HFF-Myc (cell line): Measurements from ENCODE around the gene IFITM5.

Source experiments
- DNase-seq: peaks from one replicate; pipeline ENCODE4 v3.0.0-alpha.2; 2011; ENCODE audit warnings: low read depth; ENCODE audit errors: extremely low read depth
- H3K4me3 ChIP-seq: replicated peaks from 2 replicates; pipeline ENCODE4 v1.5.1; 2011; ENCODE audit warnings: low read depth, mild to moderate bottlenecking, control low read depth, low read length
- TF ChIP-seq, protein P1 (sequence below): IDR thresholded peaks from 2 replicates; pipeline ENCODE4 v1.5.1; 2012; ENCODE audit warnings: mild to moderate bottlenecking, low read depth, low read length, control low read depth; ENCODE audit errors: missing control alignments

The IFITM5 gene

GRCh38 chr11:283405-284104 is 15.8 kb downstream of the IFITM5 start:
- TF ChIP-seq, protein P1, sequence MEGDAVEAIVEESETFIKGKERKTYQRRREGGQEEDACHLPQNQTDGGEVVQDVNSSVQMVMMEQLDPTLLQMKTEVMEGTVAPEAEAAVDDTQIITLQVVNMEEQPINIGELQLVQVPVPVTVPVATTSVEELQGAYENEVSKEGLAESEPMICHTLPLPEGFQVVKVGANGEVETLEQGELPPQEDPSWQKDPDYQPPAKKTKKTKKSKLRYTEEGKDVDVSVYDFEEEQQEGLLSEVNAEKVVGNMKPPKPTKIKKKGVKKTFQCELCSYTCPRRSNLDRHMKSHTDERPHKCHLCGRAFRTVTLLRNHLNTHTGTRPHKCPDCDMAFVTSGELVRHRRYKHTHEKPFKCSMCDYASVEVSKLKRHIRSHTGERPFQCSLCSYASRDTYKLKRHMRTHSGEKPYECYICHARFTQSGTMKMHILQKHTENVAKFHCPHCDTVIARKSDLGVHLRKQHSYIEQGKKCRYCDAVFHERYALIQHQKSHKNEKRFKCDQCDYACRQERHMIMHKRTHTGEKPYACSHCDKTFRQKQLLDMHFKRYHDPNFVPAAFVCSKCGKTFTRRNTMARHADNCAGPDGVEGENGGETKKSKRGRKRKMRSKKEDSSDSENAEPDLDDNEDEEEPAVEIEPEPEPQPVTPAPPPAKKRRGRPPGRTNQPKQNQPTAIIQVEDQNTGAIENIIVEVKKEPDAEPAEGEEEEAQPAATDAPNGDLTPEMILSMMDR: no peak

GRCh38 chr11:282630-283360 is 16.5 kb downstream of the IFITM5 start:
- no peak for DNase-seq
- TF ChIP-seq, protein P1: no peak
- no peak overlapping the region for H3K4me3 ChIP-seq

More at GRCh38 chr11:283405-284104, 15.8 kb downstream of the IFITM5 start:
- H3K4me3 ChIP-seq: no peak overlapping the region
- no peak for DNase-seq

GRCh38 chr11:282171-282570 is 17.2 kb downstream of the IFITM5 start:
- TF ChIP-seq, protein P1: no peak
- no peak for DNase-seq
- H3K4me3 ChIP-seq: no peak overlapping the region

GRCh38 chr11:281486-282161 is 17.7 kb downstream of the IFITM5 start:
- TF ChIP-seq, protein P1: no peak
- no peak overlapping the region for H3K4me3 ChIP-seq
- DNase-seq: no peak

DNA sequence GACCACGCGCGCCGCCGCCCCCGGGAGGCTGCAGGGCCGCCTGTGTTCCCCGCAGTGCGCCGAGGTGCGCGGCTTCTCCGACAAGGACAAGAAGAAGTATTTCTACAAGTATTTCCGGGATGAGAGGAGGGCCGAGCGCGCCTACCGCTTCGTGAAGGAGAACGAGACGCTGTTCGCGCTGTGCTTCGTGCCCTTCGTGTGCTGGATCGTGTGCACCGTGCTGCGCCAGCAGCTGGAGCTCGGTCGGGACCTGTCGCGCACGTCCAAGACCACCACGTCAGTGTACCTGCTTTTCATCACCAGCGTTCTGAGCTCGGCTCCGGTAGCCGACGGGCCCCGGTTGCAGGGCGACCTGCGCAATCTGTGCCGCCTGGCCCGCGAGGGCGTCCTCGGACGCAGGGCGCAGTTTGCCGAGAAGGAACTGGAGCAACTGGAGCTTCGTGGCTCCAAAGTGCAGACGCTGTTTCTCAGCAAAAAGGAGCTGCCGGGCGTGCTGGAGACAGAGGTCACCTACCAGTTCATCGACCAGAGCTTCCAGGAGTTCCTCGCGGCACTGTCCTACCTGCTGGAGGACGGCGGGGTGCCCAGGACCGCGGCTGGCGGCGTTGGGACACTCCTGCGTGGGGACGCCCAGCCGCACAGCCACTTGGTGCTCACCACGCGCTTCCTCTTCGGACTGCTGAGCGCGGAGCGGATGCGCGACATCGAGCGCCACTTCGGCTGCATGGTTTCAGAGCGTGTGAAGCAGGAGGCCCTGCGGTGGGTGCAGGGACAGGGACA is 18.4 kb downstream of the IFITM5 start:
- DNase-seq: no peak
- TF ChIP-seq, protein P1: no peak
- H3K4me3 ChIP-seq: no peak overlapping the region

DNA sequence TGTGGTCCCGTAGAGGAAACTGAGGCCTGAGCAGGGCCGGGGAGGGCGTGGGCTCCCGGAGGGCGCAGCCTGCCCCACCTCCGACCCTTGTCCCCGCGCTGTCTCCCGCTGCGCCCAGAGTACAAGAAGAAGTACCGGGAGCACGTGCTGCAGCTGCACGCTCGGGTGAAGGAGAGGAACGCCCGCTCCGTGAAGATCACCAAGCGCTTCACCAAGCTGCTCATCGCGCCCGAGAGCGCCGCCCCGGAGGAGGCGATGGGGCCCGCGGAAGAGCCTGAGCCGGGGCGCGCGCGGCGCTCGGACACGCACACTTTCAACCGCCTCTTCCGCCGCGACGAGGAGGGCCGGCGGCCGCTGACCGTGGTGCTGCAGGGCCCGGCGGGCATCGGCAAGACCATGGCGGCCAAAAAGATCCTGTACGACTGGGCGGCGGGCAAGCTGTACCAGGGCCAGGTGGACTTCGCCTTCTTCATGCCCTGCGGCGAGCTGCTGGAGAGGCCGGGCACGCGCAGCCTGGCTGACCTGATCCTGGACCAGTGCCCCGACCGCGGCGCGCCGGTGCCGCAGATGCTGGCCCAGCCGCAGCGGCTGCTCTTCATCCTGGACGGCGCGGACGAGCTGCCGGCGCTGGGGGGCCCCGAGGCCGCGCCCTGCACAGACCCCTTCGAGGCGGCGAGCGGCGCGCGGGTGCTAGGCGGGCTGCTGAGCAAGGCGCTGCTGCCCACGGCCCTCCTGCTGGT is 19.2 kb downstream of the IFITM5 start:
- H3K4me3 ChIP-seq: no peak overlapping the region
- no peak for DNase-seq
- TF ChIP-seq, protein P1: no peak
